KMS-11 (cell line): ENCODE measurements around the gene RTN4R.
"Not testable (repeated sequence)": the region's sequence is repeated elsewhere in the genome, so short reads cannot be mapped to it uniquely, and the experiment has no call there.

ENCODE experiments used
- H2AFZ ChIP-seq: fragments of 200-600 bp; sonication (generic); 2 replicates; pipeline ENCODE4 v1.6.1; 2016; ENCODE audit warnings: antibody characterized with exemption, mixed run types, low read depth
- H3K27ac ChIP-seq: fragments of 200-600 bp; sonication (generic); 2 replicates; pipeline ENCODE4 v1.6.1; 2016; ENCODE audit warnings: mild to moderate bottlenecking, mixed run types
- H3K27me3 ChIP-seq: fragments of 200-600 bp; sonication (generic); 2 replicates; pipeline ENCODE4 v1.6.1; 2017; ENCODE audit warnings: mild to moderate bottlenecking, low read depth, mixed run types, moderate library complexity; ENCODE audit not compliant: insufficient read depth
- H3K36me3 ChIP-seq: fragments of 200-600 bp; sonication (generic); 2 replicates; pipeline ENCODE4 v1.6.1; 2017; ENCODE audit warnings: mild to moderate bottlenecking, mixed run types; ENCODE audit not compliant: insufficient read depth
- H3K4me1 ChIP-seq: fragments of 200-600 bp; sonication (generic); 2 replicates; pipeline ENCODE4 v1.6.1; 2016; ENCODE audit warnings: mild to moderate bottlenecking, low read depth, mixed run types; ENCODE audit not compliant: poor library complexity, severe bottlenecking
- H3K4me2 ChIP-seq: fragments of 200-600 bp; sonication (generic); 2 replicates; pipeline ENCODE4 v1.7.0; 2016; ENCODE audit warnings: mild to moderate bottlenecking, mixed run types
- H3K4me3 ChIP-seq: fragments of 200-600 bp; sonication (generic); IDR thresholded peaks from 2 replicates; pipeline ENCODE4 v1.6.1; 2017; ENCODE audit warnings: low read depth, low read length, mixed read lengths; ENCODE audit not compliant: insufficient read depth
- H3K79me2 ChIP-seq: fragments of 200-600 bp; sonication (generic); 2 replicates; pipeline ENCODE4 v1.6.1; 2016; ENCODE audit warnings: low read depth, mixed run types; ENCODE audit not compliant: insufficient read depth
- H3K9ac ChIP-seq: fragments of 200-600 bp; sonication (generic); 2 replicates; pipeline ENCODE4 v1.6.1; 2016; ENCODE audit warnings: mild to moderate bottlenecking, mixed run types
- H4K20me1 ChIP-seq: fragments of 200-600 bp; sonication (generic); 2 replicates; pipeline ENCODE4 v1.6.1; 2016; ENCODE audit warnings: mild to moderate bottlenecking, mixed run types; ENCODE audit not compliant: insufficient read depth
- TF ChIP-seq, protein P1 (sequence below): fragments of 200-600 bp; sonication (generic); conservative IDR thresholded peaks from 2 replicates; pipeline ENCODE4 v1.6.1; 2017; ENCODE audit warnings: low read depth, mild to moderate bottlenecking, antibody characterized with exemption, low read length, moderate library complexity, mixed read lengths

The RTN4R gene

DNA sequence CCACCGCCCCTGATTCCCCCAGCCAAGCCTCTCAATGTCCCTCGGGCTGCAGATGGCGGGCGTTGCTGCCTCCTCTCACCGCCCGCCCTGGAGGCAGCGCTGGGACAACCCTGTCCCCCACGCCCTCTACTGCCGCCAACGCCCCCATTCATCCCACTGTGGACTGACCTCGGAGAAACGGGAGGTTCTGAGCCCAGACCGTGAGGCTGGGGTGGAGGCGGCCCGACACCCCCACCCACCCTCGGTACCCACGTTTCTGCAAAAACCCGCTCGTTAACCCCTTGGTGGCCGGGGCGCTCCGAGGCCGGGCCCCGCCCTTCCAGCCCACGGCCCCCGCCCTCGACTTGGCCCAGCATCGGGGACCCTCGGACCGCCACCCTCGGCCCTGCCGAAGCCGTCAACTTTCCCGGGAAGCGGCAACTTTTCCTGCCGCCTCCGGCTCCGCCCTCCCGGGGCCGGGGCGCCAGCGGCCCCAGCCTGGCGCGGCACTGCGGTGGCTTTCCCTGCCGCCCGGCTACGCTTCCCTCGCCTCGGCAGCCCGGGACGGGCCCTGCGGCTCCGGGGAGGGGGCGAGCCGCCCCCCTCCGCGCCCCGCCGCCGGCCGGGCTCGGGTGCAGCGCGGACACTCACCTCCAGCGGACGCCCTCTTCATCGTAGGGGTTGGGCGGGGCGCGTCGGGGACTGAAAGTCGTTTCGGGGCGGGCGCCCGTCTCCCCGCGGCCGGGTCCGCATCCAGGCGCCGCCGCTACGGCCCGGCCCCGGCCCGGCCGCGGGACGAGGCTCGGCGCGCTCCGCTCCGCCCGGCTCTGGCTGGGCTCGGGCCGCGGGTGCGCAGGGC lies 458 bp downstream of the RTN4R start:
- Histone ChIP-seq H2AFZ (no peak overlapping the region), H4K20me1 (no peaks in the 10 kb centered on the region), H3K9ac (no peak overlapping the region), H3K4me1 (no peaks in the 10 kb centered on the region), H3K4me2 (0 out of 2 replicates have a peak overlapping the region, but pooled peaks have one; percentile 21), H3K79me2 (no peaks in the 10 kb centered on the region), H3K27me3 (peaks cover 36% of the 10 kb centered on the region; the same call in 1 of the 2 replicates), H3K36me3 (no peaks in the 10 kb centered on the region), H3K4me3 (no peak overlapping the region), H3K27ac (no peak overlapping the region)
- TF ChIP-seq, protein P1, sequence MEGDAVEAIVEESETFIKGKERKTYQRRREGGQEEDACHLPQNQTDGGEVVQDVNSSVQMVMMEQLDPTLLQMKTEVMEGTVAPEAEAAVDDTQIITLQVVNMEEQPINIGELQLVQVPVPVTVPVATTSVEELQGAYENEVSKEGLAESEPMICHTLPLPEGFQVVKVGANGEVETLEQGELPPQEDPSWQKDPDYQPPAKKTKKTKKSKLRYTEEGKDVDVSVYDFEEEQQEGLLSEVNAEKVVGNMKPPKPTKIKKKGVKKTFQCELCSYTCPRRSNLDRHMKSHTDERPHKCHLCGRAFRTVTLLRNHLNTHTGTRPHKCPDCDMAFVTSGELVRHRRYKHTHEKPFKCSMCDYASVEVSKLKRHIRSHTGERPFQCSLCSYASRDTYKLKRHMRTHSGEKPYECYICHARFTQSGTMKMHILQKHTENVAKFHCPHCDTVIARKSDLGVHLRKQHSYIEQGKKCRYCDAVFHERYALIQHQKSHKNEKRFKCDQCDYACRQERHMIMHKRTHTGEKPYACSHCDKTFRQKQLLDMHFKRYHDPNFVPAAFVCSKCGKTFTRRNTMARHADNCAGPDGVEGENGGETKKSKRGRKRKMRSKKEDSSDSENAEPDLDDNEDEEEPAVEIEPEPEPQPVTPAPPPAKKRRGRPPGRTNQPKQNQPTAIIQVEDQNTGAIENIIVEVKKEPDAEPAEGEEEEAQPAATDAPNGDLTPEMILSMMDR, result no peak

DNA sequence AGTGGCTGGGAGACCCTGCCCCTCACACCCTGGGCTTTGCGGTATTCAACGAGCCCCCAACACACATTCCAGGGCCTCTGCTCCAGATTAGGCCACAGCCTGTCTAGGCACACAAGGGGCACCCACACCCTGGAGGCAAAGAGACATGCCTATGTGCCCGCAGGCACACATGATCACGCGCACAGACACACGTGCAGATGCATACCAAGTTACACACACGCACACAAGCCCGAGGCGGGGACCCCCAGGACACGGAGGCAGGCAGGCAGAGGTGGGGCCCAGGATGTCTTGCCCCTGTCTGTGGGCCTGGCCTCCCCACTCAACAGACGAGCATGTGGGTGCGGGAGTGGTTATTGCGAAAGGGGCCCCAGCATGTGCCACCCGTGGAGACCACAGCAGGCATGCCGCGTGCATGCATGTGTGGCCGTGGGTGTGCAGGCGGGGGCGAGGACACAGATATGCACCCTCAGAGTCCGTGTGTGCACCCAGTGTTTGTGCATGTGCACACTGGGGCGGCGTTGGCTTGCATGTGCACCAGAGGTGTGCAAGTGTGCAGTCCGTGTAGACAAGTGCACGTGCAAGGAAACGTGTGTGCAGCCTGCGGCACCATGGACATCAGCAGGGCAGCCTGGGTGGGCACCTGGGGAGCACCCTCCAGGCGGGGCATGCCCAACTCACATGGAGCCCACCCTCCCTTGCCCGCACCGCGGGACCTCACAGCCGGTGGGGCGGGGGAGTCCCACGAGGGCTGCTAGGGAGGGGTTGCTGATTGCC lies 1.3 kb downstream of the RTN4R start:
- not testable (repeated sequence) for H3K36me3 ChIP-seq, H3K4me2 ChIP-seq, H3K27ac ChIP-seq

DNA sequence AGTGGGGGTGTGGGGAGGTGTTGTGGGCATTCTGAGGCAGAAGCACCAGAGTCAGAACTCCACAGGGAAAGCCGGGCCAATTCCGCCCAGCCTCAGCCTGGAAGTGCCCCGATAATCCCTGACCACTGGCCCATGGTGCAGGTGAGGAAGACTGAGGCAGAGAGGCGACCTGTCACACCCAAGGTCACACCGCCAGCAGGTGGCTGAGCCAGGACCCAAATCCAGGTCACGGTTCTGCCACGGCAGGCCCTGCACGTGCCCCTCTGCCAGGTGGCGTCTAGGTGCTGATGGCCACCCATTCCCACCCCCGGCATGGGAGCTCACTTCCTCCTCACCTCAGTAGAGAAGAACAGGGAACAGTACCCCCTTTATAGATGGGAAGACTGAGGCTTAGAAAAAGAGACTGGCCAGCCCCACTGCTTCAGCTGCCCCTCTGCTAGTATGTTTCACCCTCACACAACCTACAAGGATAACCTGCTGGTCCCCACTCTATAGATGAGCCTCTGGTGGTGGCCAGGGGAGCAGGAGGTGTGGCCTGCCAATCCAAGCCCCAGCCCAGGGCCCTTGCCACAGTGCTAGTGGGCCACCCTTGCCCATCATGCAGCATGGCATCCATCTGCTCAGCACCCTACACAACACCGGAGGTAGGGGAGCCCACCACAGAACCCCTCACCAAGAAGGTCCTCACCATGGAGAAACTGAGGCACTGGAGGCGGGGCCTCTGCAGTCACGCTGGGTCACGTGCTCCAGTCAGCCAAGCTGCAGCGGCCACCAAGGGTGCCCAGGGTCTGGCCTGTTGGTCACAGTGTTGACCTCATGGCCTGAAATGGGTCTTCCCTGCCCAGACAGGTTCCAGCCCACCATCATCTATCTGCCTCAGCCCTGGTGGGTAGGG lies 2.1 kb downstream of the RTN4R start:
- H3K4me1 ChIP-seq, H4K20me1 ChIP-seq, H2AFZ ChIP-seq, H3K9ac ChIP-seq, H3K36me3 ChIP-seq, H3K4me3 ChIP-seq, H3K79me2 ChIP-seq, H3K27ac ChIP-seq, H3K4me2 ChIP-seq: not testable (repeated sequence)
- peaks cover 38% of the 10 kb centered on the region for H3K27me3 ChIP-seq

More for the DNA sequence above, 1.3 kb downstream of the RTN4R start:
- not testable (repeated sequence) for H3K9ac ChIP-seq, H4K20me1 ChIP-seq, H3K4me1 ChIP-seq, H2AFZ ChIP-seq, H3K79me2 ChIP-seq, H3K4me3 ChIP-seq
- peaks cover 32% of the 10 kb centered on the region for H3K27me3 ChIP-seq

DNA sequence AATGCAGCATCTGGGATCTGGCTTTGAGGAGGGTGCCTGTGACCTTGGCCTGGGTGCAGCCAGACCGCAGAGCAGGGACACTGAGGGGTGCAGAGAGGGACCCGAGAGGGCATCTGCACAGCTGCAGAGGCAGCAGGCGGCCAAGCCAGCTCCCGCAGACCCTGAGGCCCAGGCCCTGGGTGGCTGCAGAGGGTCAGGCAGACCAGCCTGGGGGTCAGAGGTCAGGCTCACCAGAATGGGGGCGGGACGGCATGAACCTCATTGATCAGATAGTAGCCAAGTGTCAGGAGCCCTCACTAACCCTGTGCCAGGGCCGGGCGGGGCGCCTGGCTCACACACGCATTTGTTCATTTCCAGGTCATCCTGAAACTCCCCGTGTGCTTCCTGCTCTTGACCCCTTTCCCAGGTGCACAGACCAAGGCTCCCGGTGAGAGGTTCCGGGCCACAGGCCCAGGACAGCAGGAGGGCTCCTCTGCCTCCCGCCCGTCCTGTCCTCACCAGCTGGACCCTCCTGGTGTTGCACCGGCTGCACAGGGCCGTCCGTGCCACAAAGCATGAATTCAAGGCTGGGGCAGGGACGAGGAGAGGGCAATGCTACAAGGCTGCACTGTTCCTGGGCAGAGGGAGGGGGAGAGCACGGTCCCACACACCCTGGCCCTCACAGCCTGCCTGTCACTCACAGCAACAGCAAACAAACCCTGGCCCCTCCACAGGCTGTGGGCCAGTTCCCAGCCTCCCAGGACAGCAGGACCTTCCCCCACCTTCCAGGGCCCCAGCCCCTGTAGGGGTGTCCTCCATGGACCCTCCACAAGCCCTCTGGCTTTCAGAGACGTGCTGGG lies 3.3 kb downstream of the RTN4R start:
- Histone ChIP-seq H3K9ac (no peak overlapping the region), H3K27ac (no peak overlapping the region), H4K20me1 (no peaks in the 10 kb centered on the region), H3K4me2 (no peak overlapping the region), H3K27me3 (peaks cover 48% of the 10 kb centered on the region), H3K4me1 (no peaks in the 10 kb centered on the region), H3K79me2 (no peaks in the 10 kb centered on the region), H2AFZ (no peak overlapping the region), H3K4me3 (no peak overlapping the region), H3K36me3 (no peaks in the 10 kb centered on the region)
- TF ChIP-seq, protein P1, result no peak

DNA sequence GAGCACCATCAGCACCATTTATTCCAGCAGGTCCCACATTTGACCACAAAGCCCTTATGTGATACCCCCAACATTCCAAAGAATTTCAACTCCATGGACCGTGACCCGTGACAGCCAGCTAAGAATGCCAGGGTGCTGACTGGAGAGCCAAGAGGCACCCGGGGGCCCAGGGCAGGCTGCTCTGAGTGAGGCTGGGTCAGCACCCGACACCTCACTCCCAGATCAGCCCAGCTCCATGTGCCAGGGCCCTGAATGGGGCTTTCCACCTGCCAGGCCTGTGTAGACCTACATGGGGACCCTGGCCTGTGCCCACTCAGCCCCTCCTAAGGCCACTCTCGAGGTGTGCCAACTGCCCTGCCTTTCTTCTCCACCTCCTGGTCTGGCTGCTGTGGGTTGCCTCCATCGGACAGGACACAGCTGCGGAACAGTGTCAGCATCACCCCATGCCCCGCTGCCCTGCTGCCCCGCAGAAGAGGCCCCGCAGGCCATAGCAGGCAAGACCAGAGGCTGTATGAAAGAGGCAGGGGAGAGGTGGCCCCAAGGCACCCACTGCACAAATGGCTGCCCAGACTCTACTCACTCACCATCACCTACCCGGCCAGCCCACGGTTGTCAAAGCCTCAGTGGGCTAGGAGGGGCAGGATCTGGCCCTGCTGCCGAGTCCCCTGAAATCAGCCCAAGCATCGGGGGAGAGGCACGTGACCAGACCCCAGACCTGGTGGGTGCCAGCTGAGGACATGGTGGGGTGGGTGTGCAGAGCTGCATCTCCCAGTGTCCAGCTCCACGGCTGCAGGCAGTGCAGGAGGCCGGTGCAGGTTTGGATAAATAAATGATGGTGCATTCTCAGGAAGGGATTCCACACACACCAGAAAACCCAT lies 4.5 kb downstream of the RTN4R start:
- H3K9ac ChIP-seq, H4K20me1 ChIP-seq, H3K36me3 ChIP-seq, H3K4me2 ChIP-seq, H2AFZ ChIP-seq, H3K27ac ChIP-seq, H3K79me2 ChIP-seq, H3K4me3 ChIP-seq, H3K4me1 ChIP-seq: not testable (repeated sequence)
- H3K27me3 ChIP-seq, result peaks cover 50% of the 10 kb centered on the region
